Measurements from ENCODE around the gene BIK.

BIK gene

DNA sequence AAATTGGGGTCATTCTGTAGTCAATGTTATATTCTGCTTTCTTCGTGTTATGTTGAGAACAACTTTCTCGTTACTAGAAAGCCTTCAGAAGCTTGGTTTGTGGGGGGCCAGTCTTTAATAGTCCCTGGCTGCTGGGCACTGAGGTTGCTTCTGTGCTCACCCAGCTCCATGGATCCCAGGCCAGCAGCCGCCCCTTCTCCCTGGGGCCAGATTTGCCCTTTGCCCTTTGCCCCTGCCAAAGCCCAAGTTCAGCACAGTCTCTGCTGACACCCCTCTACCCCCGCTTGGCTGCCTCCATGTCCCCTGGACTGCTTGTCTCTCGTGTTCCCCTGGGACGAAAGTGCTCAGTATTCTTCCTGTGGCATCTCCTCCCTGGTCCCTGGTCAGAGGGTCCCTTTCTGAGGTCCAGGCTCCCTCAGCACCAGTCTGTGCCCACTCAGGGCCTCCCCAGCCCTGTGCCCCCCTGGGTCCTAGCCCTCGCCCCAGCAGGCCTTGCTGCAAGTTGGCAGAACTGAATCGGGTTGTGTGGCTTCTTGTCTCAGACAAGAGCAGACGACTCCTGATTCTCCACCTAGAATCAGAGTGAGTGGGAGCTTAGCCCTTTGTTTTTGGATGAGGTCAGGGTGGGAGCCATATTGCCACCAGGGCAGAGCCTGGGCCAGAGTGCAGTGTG is 47.5 kb downstream of the BIK start:
- peak overlapping the region; percentile 67 to 83 for H3K27ac ChIP-seq (ENCODE audit: low read depth in 2 of 2, low read length in 2 of 2)
- peaks cover 33 to 45% of the 10 kb centered on the region in 2 donors for H3K4me1 ChIP-seq (ENCODE audit: control insufficient read depth in 2 of 2, insufficient read depth in 2 of 2, low read length in 2 of 2)
- no peaks in the 10 kb centered on the region for H3K27me3 ChIP-seq (ENCODE audit: control insufficient read depth in 2 of 2, insufficient read depth in 2 of 2, low read length in 2 of 2)
- no peak overlapping the region for H3K4me3 ChIP-seq (ENCODE audit: low read length in 2 of 2)
- H3K36me3 ChIP-seq (ENCODE audit: control insufficient read depth in 2 of 2, insufficient read depth in 2 of 2, low read length in 2 of 2): peaks cover 8 to 13% of the 10 kb centered on the region in 2 donors
- peak overlapping the region in 1 of 2 donors; percentile 53 for H3K9ac ChIP-seq (ENCODE audit: low read depth in 1 of 2, low read length in 2 of 2)
- no peaks in the 10 kb centered on the region for H3K9me3 ChIP-seq (ENCODE audit: control insufficient read depth in 2 of 2, low read length in 2 of 2)

DNA sequence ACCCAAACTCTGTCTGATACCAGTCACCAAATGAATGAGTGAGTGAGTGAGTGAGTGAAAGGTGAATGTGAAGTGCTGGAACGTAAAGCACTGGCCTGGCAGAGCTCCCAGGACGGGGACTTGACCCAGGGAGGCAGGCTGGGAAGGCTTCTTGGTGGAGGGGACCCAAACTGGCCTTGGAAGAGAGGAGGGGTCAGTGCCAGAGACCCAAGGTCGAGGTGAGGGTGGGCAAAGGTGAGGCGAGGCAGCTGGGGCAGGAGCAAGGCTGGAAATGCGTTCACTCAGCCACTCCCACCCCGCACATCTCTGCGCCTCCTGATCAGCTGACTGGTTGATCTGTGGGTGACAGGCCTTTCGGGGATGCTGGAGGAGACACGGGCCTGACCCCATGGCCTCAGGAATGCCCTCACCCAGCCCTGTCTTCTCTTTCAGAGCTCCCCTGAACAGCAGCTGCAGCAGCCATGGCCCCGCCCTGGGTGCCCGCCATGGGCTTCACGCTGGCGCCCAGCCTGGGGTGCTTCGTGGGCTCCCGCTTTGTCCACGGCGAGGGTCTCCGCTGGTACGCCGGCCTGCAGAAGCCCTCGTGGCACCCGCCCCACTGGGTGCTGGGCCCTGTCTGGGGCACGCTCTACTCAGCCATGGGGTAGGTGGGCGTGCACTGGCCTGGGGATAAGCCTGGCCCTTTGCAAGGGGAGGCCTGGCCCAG is 48.4 kb downstream of the BIK start:
- Histone ChIP-seq H3K9me3 (ENCODE audit: control insufficient read depth in 2 of 2, low read length in 2 of 2) (no peaks in the 10 kb centered on the region), H3K9ac (ENCODE audit: low read depth in 1 of 2, low read length in 2 of 2) (peak overlapping the region in 1 of 2 donors; percentile 53), H3K4me1 (ENCODE audit: control insufficient read depth in 2 of 2, insufficient read depth in 2 of 2, low read length in 2 of 2) (peaks cover 40 to 43% of the 10 kb centered on the region in 2 donors), H3K27me3 (ENCODE audit: control insufficient read depth in 2 of 2, insufficient read depth in 2 of 2, low read length in 2 of 2) (no peaks in the 10 kb centered on the region), H3K36me3 (ENCODE audit: control insufficient read depth in 2 of 2, insufficient read depth in 2 of 2, low read length in 2 of 2) (peaks cover 8 to 14% of the 10 kb centered on the region in 2 donors), H3K4me3 (ENCODE audit: low read length in 2 of 2) (no peak overlapping the region), H3K27ac (ENCODE audit: low read depth in 2 of 2, low read length in 2 of 2) (peak overlapping the region; percentile 67 to 83)

DNA sequence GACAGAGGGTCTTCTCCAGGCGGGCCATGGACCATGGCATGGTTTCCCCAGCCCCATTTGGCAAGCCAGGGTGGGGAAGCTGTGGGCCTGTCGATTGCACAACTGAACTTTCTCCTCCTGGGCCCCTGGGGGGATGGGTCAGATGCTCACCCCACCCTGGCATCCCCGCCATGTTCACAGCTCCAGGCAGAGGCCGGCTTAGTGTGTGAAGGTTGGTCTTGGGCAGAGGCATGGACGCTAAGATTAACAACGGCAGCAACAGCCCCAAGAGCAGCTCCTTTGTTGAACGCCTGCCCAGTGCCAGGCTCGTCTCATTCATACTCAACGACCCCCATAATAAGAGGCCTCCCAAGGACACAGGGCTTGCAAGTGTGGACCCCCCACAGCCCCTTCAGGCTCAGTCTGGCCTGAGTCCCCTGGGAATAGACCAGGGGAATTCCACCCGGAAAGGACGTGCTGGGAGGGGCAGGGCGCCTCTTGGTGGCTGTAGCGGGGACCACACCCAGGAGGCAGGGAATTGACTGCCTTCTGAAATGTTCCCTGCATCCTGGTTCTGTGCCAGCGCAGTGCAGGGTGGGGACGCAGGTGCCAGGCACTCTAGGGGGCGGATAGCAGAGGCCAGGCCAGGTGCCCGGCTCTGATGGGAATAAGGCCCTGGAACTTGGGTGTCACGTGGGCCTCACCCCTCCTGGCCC is 49.1 kb downstream of the BIK start:
- peaks cover 8 to 14% of the 10 kb centered on the region in 2 donors for H3K36me3 ChIP-seq (ENCODE audit: control insufficient read depth in 2 of 2, insufficient read depth in 2 of 2, low read length in 2 of 2)
- no peak overlapping the region for H3K4me3 ChIP-seq (ENCODE audit: low read length in 2 of 2)
- H3K27me3 ChIP-seq (ENCODE audit: control insufficient read depth in 2 of 2, insufficient read depth in 2 of 2, low read length in 2 of 2): no peaks in the 10 kb centered on the region
- H3K4me1 ChIP-seq (ENCODE audit: control insufficient read depth in 2 of 2, insufficient read depth in 2 of 2, low read length in 2 of 2): peaks cover 39 to 40% of the 10 kb centered on the region in 2 donors
- peak overlapping the region; percentile 67 to 83 for H3K27ac ChIP-seq (ENCODE audit: low read depth in 2 of 2, low read length in 2 of 2)
- no peaks in the 10 kb centered on the region for H3K9me3 ChIP-seq (ENCODE audit: control insufficient read depth in 2 of 2, low read length in 2 of 2)
- H3K9ac ChIP-seq (ENCODE audit: low read depth in 1 of 2, low read length in 2 of 2): peak overlapping the region; percentile 14 to 53

DNA sequence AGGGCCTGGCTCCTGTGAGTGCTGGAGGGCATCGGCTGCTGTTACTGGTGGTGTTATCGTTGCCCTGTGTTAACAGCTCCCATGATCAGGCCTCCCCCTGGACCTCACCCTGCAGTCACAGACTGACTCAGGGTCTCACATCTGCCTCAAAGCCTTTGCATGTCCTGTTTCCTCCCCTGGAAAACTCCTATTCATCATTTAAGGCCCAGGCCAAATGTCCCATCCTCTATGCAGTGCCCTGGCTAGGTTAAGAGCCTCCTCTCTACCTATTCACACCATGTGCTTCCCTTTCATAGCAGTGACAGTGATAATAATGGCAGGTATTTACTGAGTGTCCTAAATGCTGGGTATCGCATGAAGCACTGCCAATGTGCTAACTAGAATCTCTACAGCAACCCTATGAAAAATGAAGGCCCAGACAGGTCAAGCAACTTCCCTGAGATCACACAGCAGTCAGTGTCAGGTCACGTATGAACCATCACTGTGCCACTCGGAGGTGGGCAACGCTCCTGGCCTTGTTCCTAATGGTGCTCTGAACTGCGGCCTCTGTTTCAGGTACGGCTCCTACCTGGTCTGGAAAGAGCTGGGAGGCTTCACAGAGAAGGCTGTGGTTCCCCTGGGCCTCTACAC is 50.1 kb downstream of the BIK start:
- H3K27me3 ChIP-seq (ENCODE audit: control insufficient read depth in 2 of 2, insufficient read depth in 2 of 2, low read length in 2 of 2): no peaks in the 10 kb centered on the region
- peaks cover 38 to 39% of the 10 kb centered on the region in 2 donors for H3K4me1 ChIP-seq (ENCODE audit: control insufficient read depth in 2 of 2, insufficient read depth in 2 of 2, low read length in 2 of 2)

DNA sequence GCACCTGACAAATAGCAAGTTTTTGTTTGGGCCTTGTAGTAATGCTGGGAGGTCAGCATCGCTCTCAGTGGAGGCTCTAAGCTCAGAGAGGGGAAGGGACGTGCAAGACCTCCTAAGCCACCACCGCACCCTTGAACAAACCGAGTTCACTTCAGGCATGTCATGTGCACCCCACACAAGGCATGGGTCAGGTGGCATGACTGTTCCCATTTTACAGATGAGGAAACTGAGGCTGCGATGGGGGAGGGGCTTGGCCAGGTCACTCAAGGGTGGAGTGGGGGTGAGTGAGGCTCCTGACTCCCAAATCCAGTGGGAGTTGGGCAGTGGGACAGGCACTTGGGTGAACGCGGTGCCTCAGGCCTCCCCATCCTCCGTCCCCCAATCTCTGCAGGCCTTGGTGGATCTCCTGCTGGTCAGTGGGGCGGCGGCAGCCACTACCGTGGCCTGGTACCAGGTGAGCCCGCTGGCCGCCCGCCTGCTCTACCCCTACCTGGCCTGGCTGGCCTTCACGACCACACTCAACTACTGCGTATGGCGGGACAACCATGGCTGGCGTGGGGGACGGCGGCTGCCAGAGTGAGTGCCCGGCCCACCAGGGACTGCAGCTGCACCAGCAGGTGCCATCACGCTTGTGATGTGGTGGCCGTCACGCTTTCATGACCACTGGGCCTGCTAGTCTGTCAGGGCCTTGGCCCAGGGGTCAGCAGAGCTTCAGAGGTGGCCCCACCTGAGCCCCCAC is 52.0 kb downstream of the BIK start:
- Histone ChIP-seq H3K4me1 (ENCODE audit: control insufficient read depth in 2 of 2, insufficient read depth in 2 of 2, low read length in 2 of 2) (peaks cover 28 to 39% of the 10 kb centered on the region in 2 donors), H3K9me3 (ENCODE audit: control insufficient read depth in 2 of 2, low read length in 2 of 2) (no peaks in the 10 kb centered on the region), H3K9ac (ENCODE audit: low read depth in 1 of 2, low read length in 2 of 2) (no peak overlapping the region), H3K27me3 (ENCODE audit: control insufficient read depth in 2 of 2, insufficient read depth in 2 of 2, low read length in 2 of 2) (no peaks in the 10 kb centered on the region), H3K27ac (ENCODE audit: low read depth in 2 of 2, low read length in 2 of 2) (no peak overlapping the region), H3K4me3 (ENCODE audit: low read length in 2 of 2) (no peak overlapping the region), H3K36me3 (ENCODE audit: control insufficient read depth in 2 of 2, insufficient read depth in 2 of 2, low read length in 2 of 2) (peaks cover 14 to 15% of the 10 kb centered on the region in 2 donors)

More for the DNA sequence above, 50.1 kb downstream of the BIK start:
- no peak overlapping the region for H3K4me3 ChIP-seq (ENCODE audit: low read length in 2 of 2)
- no peaks in the 10 kb centered on the region for H3K9me3 ChIP-seq (ENCODE audit: control insufficient read depth in 2 of 2, low read length in 2 of 2)
- peak overlapping the region; percentile 34 to 36 for H3K9ac ChIP-seq (ENCODE audit: low read depth in 1 of 2, low read length in 2 of 2)
- peak overlapping the region in 1 of 2 donors; percentile 83 for H3K27ac ChIP-seq (ENCODE audit: low read depth in 2 of 2, low read length in 2 of 2)
- H3K36me3 ChIP-seq (ENCODE audit: control insufficient read depth in 2 of 2, insufficient read depth in 2 of 2, low read length in 2 of 2): peaks cover 8 to 10% of the 10 kb centered on the region in 2 donors

DNA sequence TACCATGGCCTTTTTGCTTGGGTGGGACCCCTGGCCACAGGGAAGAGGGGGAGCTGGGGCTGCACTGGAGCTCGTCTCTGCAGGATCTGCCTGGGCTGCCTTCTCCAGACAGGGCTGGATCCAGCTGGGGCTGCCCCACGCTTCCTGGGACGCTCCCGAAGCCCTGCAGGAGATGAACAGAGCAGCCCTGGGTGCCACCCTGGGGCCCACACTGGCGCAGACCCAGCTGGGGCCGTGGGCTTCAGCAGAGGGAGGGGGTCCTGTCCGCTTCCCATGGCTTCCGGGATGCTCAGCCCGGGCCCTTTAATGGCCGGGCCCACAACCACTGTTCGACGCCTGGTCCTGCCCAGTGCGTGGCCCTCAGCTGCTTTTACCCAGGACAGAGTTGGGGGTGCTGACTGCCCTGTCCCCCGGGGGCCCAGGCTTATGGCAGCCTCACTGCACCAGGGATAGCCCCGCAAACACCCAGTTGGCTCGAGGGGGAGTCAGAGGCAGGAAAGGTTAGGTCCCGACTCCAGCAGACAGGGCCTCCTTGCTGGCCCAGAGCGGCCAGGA is 52.8 kb downstream of the BIK start:
- Histone ChIP-seq H3K27me3 (ENCODE audit: control insufficient read depth in 2 of 2, insufficient read depth in 2 of 2, low read length in 2 of 2) (no peaks in the 10 kb centered on the region), H3K27ac (ENCODE audit: low read depth in 2 of 2, low read length in 2 of 2) (peak overlapping the region in 1 of 2 donors; percentile 16), H3K4me3 (ENCODE audit: low read length in 2 of 2) (no peak overlapping the region), H3K9ac (ENCODE audit: low read depth in 1 of 2, low read length in 2 of 2) (no peak overlapping the region), H3K4me1 (ENCODE audit: control insufficient read depth in 2 of 2, insufficient read depth in 2 of 2, low read length in 2 of 2) (peaks cover 21 to 32% of the 10 kb centered on the region in 2 donors), H3K9me3 (ENCODE audit: control insufficient read depth in 2 of 2, low read length in 2 of 2) (no peaks in the 10 kb centered on the region), H3K36me3 (ENCODE audit: control insufficient read depth in 2 of 2, insufficient read depth in 2 of 2, low read length in 2 of 2) (peaks cover 18 to 22% of the 10 kb centered on the region in 2 donors)

DNA sequence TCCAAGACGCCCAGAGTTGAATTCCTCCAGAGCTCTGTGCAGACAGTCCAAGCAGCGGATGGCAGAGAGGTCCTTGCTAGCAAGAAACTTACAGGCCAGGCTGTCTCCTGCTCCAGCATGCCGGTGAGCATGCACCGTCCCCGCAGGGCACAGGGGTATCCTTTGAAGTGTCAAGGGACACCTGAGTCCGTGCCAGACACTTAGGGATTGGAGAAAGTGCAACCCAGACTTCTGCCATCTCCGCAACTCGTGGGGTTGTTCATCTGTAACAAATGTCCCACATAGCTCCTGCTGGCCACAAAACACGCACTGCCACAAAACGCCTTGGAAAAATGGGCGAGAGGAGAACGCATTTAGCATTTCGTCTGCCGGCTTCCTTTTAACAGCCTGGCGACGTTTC is 54.1 kb downstream of the BIK start:
- no peak overlapping the region for H3K27ac ChIP-seq (ENCODE audit: low read depth in 2 of 2, low read length in 2 of 2)
- no peaks in the 10 kb centered on the region for H3K9me3 ChIP-seq (ENCODE audit: control insufficient read depth in 2 of 2, low read length in 2 of 2)
- no peak overlapping the region for H3K4me3 ChIP-seq (ENCODE audit: low read length in 2 of 2)
- no peaks in the 10 kb centered on the region for H3K27me3 ChIP-seq (ENCODE audit: control insufficient read depth in 2 of 2, insufficient read depth in 2 of 2, low read length in 2 of 2)
- no peak overlapping the region for H3K9ac ChIP-seq (ENCODE audit: low read depth in 1 of 2, low read length in 2 of 2)
- H3K4me1 ChIP-seq (ENCODE audit: control insufficient read depth in 2 of 2, insufficient read depth in 2 of 2, low read length in 2 of 2): peaks cover 10 to 20% of the 10 kb centered on the region in 2 donors
- peaks cover 24 to 28% of the 10 kb centered on the region in 2 donors for H3K36me3 ChIP-seq (ENCODE audit: control insufficient read depth in 2 of 2, insufficient read depth in 2 of 2, low read length in 2 of 2)

DNA sequence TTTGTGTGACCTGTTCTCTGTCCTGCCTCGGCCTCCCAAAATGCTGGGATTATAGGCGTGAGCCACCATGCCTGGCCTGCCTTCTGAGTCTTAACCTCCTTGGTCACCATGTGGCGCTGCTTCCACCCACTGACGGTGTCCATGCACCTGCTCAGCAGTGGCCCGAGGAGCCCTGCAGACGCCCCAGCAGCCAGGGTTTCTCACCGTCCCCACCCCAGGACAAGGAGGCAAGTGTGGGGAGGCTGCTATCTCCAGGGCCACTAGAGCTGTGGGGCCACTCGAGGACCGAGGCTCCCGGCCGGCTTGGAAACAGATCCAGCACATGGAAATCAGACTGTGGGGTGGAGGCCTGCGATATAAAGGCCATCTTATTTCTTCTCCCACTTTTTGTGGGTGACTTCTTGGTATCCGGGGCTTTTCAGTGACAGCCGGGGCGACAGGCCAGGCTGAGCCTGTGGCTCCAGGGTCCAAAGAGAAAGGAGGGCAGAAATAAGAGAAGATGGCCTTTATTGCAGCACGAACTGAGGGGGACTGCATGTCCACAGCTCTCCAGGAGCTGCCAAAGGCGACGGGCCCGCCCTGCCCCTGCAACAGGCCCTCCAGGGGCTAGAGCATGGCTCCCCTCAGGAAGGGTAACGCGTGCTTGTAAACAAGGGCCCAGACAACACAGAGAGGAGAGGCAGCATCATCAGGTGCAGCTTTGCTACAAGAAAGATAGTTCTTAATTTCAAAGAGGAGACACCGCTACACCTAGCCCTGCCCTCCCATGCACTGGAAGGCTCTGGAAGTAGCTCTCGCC is 55.8 kb downstream of the BIK start:
- H3K4me3 ChIP-seq (ENCODE audit: low read length in 2 of 2): no peak overlapping the region
- peaks cover 19 to 20% of the 10 kb centered on the region in 2 donors for H3K4me1 ChIP-seq (ENCODE audit: control insufficient read depth in 2 of 2, insufficient read depth in 2 of 2, low read length in 2 of 2)
- no peak overlapping the region for H3K9ac ChIP-seq (ENCODE audit: low read depth in 1 of 2, low read length in 2 of 2)
- no peak overlapping the region for H3K27ac ChIP-seq (ENCODE audit: low read depth in 2 of 2, low read length in 2 of 2)
- peaks cover 23 to 25% of the 10 kb centered on the region in 2 donors for H3K36me3 ChIP-seq (ENCODE audit: control insufficient read depth in 2 of 2, insufficient read depth in 2 of 2, low read length in 2 of 2)
- no peaks in the 10 kb centered on the region for H3K27me3 ChIP-seq (ENCODE audit: control insufficient read depth in 2 of 2, insufficient read depth in 2 of 2, low read length in 2 of 2)
- H3K9me3 ChIP-seq (ENCODE audit: control insufficient read depth in 2 of 2, low read length in 2 of 2): no peaks in the 10 kb centered on the region

All from mucosa of rectum (tissue), 2 donors.